Caco-2 (cell line): ENCODE results near the gene AP2A2. TPM values are rescaled to one million over a fixed set of nuclear protein-coding genes. Genes with fewer than 3 reads are reported as not detected.

Source experiments
- BruUV-seq: library from RNA; stranded (reverse); fragments of 400-500 nt; replicated peaks from 2 replicates; lab custom pipeline; 2021; lab: Mats Ljungman, UMichigan
- CTCF ChIA-PET: fragments of 300-600 bp; sonication (Branson Sonifier 250); formaldehyde crosslinking; loops from one replicate; lab custom pipeline; 2022; ENCODE audit warnings: antibody characterized with exemption; lab: Charles Lee
- POLR2A ChIA-PET: fragments of 300-600 bp; sonication (Branson Sonifier 250); formaldehyde crosslinking; loops from one replicate; lab custom pipeline; 2022; ENCODE audit warnings: antibody characterized with exemption; lab: Charles Lee
- DNase-seq, 2 experiments: peaks; one replicate each; pipeline versions ENCODE4 v3.0.0 to v3.0.0-alpha.2; 2020 to 2022
- H3K27me3 ChIP-seq: replicated peaks from 2 replicates; pipeline ENCODE4 v1.6.0; 2011; ENCODE audit warnings: low read length; ENCODE audit not compliant: control insufficient read depth, insufficient read depth
- H3K36me3 ChIP-seq: 2 replicates; pipeline ENCODE4 v1.5.1; 2011; ENCODE audit warnings: low read length; ENCODE audit not compliant: control insufficient read depth, insufficient read depth
- H3K4me1 ChIP-seq: fragments of 250-450 bp; sonication (Bioruptor Pico); 2 replicates; pipeline ENCODE4 v1.5.1; 2020; ENCODE audit warnings: mild to moderate bottlenecking
- H3K4me3 ChIP-seq: 2 replicates; pipeline ENCODE4 v1.5.1; 2011; ENCODE audit warnings: low read depth, mild to moderate bottlenecking, control low read depth, low read length
- H3K9me3 ChIP-seq: fragments of 250-450 bp; sonication (Bioruptor Pico); 2 replicates; pipeline ENCODE4 v1.5.1; 2020; ENCODE audit warnings: mild to moderate bottlenecking, moderate library complexity
- H3K27ac Mint-ChIP-seq: one replicate; pipeline ENCODE4 v1.8.0; 2022; ENCODE audit warnings: mixed read lengths; ENCODE audit not compliant: unreplicated experiment
- H3K27me3 Mint-ChIP-seq: one replicate; pipeline ENCODE4 v1.8.0; 2022; ENCODE audit warnings: mixed read lengths; ENCODE audit not compliant: insufficient read depth, unreplicated experiment
- H3K36me3 Mint-ChIP-seq: one replicate; pipeline ENCODE4 v1.8.0; 2022; ENCODE audit warnings: mild to moderate bottlenecking, mixed read lengths; ENCODE audit not compliant: insufficient read depth, unreplicated experiment
- H3K4me1 Mint-ChIP-seq: one replicate; pipeline ENCODE4 v1.8.0; 2022; ENCODE audit warnings: low read depth, mixed read lengths; ENCODE audit not compliant: unreplicated experiment
- H3K4me3 Mint-ChIP-seq: one replicate; pipeline ENCODE4 v1.8.0; 2022; ENCODE audit warnings: mild to moderate bottlenecking, moderate library complexity, mixed read lengths; ENCODE audit not compliant: unreplicated experiment
- H3K9me3 Mint-ChIP-seq: one replicate; pipeline ENCODE4 v1.8.0; 2022; ENCODE audit warnings: mixed read lengths; ENCODE audit not compliant: unreplicated experiment
- CTCF ChIP-seq, 2 experiments: fragments of 200-600 bp in 1 of 2; IDR thresholded peaks; 1 replicate in 1 of 2; 2 replicates in 1 of 2; pipeline versions ENCODE4 v1.5.1 to v1.8.0; 2011 to 2022; ENCODE audit warnings: antibody characterized with exemption in 1 of 2, control low read depth in 1 of 2, inconsistent platforms in 1 of 2, low read depth in 1 of 2, low read length in 1 of 2, mild to moderate bottlenecking in 1 of 2, moderate library complexity in 1 of 2; ENCODE audit not compliant: insufficient read depth in 1 of 2, severe bottlenecking in 1 of 2, unreplicated experiment in 1 of 2
- intact Hi-C: fragments of 100-400 bp; cut with micrococcal nuclease; formaldehyde crosslinking; loops from one replicate; pipeline ENCODE4 v1.10.0; 2022; ENCODE audit not compliant: unreplicated experiment
- total RNA-seq: library from RNA; stranded (reverse); gene quantifications from 2 replicates; pipeline ENCODE4 v1.2.3, GENCODE V29; 2022

Gene AP2A2
- total RNA-seq, 1 experiment from 2014 or later, result 130 TPM

- no peak for TF ChIP-seq CTCF (IDR thresholded peaks at IDR 0.05; ENCODE audit: insufficient read depth in 1 of 2, low read depth in 1 of 2, low read length in 1 of 2, severe bottlenecking in 1 of 2, unreplicated experiment in 1 of 2)
Measured at GRCh38 chr11:1026163-1026450, 100.4 kb downstream of the AP2A2 start.

DNA sequence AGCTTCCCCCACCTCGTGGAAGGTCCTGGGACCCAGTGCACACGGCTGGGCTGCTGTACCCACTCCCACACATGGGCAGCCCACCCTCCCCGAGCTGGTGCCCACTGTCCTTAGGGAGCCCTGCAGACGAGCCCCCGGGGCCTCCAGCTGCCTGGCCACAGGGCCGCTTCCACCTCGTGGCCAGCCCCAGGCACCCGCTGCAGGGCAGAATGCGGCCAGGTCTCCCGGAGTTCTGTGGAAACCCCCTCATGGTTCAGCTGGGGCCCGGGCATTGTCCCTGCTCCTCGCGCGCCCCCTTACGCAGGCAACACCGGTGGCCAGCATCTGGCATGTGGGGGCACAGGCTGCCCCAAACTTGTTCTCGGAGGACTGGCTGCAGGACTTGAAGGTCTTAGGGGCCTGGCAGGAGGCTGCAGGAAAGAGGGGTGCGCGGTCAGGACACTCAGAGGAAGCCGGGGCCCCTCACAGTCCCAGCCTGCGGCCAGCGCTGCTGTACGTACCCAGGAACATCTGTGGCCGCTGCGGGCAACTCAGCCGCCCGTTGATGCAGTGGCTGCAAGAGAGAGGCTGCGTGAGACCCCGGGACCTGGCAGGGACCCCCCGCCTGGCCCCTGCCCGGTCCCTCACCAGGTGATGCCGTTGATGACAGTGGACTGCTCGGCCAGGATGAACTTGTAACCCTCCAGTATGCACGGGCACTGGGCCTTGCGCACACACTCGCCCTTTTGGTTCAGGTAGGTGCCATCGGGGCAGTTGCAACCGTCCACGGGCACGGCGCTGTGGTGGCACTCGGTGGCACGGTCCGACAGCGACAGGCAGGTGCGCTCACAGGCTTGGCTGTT, 101.2 kb downstream of the AP2A2 start:
- no peak overlapping the region for H3K4me3 ChIP-seq
- no peaks in the 10 kb centered on the region for H3K9me3 ChIP-seq
- Mint-ChIP-seq H3K36me3 (peaks cover 7% of the 10 kb centered on the region), H3K27ac (no peak overlapping the region), H3K4me3 (no peak overlapping the region), H3K27me3 (no peaks in the 10 kb centered on the region), H3K9me3 (no peaks in the 10 kb centered on the region), H3K4me1 (no peaks in the 10 kb centered on the region)
- CTCF ChIA-PET, result interaction anchor here (0.6 kb wide), 1 partner anchor 346 kb away, joined by 4 read pairs; no protein-coding TSS in a partner anchor
- no peaks in the 10 kb centered on the region for H3K4me1 ChIP-seq
- H3K36me3 ChIP-seq, result no peaks in the 10 kb centered on the region
- TF ChIP-seq CTCF (IDR thresholded peaks at IDR 0.05; ENCODE audit: insufficient read depth in 1 of 2, low read depth in 1 of 2, low read length in 1 of 2, severe bottlenecking in 1 of 2, unreplicated experiment in 1 of 2), result no peak
- POLR2A ChIA-PET, result no interaction called here
- no peaks in the 10 kb centered on the region for H3K27me3 ChIP-seq
- intact Hi-C loops, result no loop called here
- BruUV-seq, result no TSS peak
- no peak for DNase-seq

More at GRCh38 chr11:1026163-1026450, 100.4 kb downstream of the AP2A2 start:
- H3K4me1 ChIP-seq, result no peaks in the 10 kb centered on the region
- H3K9me3 ChIP-seq, result no peaks in the 10 kb centered on the region
- no peaks in the 10 kb centered on the region for H3K9me3 Mint-ChIP-seq
- H3K27me3 ChIP-seq, result no peaks in the 10 kb centered on the region
- ChIA-PET CTCF (interaction anchor here (0.6 kb wide), 3 partner anchors 12 to 346 kb away, joined by 3 to 4 read pairs (median 3); no protein-coding TSS in a partner anchor), POLR2A (no interaction called here)
- H3K4me3 ChIP-seq, result no peak overlapping the region
- BruUV-seq, result no TSS peak
- no peaks in the 10 kb centered on the region for H3K27me3 Mint-ChIP-seq
- H3K4me1 Mint-ChIP-seq, result no peaks in the 10 kb centered on the region
- no peak overlapping the region for H3K4me3 Mint-ChIP-seq
- DNase-seq, result no peak
- H3K36me3 ChIP-seq, result no peaks in the 10 kb centered on the region
- intact Hi-C loops, result no loop called here
- H3K27ac Mint-ChIP-seq, result no peak overlapping the region
- H3K36me3 Mint-ChIP-seq, result peaks cover 7% of the 10 kb centered on the region

GRCh38 chr11:1027483-1028290, 102.0 kb downstream of the AP2A2 start:
- CTCF ChIA-PET, result no interaction called here
- H3K9me3 ChIP-seq, result no peaks in the 10 kb centered on the region

More at GRCh38 chr11:1027483-1028290, 102.0 kb downstream of the AP2A2 start:
- H3K27me3 Mint-ChIP-seq, result no peaks in the 10 kb centered on the region
- Histone ChIP-seq H3K4me1 (no peaks in the 10 kb centered on the region), H3K27me3 (no peaks in the 10 kb centered on the region), H3K4me3 (no peak overlapping the region), H3K36me3 (no peaks in the 10 kb centered on the region)
- H3K4me3 Mint-ChIP-seq, result no peak overlapping the region
- intact Hi-C loops, result no loop called here
- POLR2A ChIA-PET, result no interaction called here
- H3K36me3 Mint-ChIP-seq, result peaks cover 7% of the 10 kb centered on the region
- H3K9me3 Mint-ChIP-seq, result no peaks in the 10 kb centered on the region
- peak overlapping the region; percentile 28 for H3K27ac Mint-ChIP-seq
- BruUV-seq, result no TSS peak
- no peak for TF ChIP-seq CTCF (IDR thresholded peaks at IDR 0.05; ENCODE audit: insufficient read depth in 1 of 2, low read depth in 1 of 2, low read length in 1 of 2, severe bottlenecking in 1 of 2, unreplicated experiment in 1 of 2)
- H3K4me1 Mint-ChIP-seq, result no peaks in the 10 kb centered on the region
- DNase-seq, result no peak
